ENCODE measurements around the gene RAP1GAP.
"Not testable (repeated sequence)": the region's sequence is repeated elsewhere in the genome, so short reads cannot be mapped to it uniquely, and the experiment has no call there.

The RAP1GAP gene

DNA sequence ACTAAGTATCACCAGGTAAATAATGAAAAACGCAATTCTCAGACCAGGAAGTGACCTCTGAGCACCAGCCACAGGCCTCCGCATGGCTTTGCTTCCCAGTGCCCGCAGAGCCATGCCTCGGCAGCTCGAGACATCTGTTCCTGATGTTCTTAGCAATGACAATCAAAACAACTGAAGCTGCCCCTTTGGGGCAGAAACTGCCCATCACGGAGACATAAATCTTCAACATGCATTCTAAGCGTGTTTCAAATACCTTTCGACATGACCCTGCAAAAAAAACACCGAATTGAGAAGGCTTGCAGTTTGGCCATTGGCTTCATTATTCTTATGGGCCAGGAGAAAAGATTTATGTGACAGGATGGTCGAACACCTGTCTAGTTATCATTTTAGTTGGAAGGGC lies 5.8 kb upstream of the RAP1GAP start:
- no peak for DNase-seq

DNA sequence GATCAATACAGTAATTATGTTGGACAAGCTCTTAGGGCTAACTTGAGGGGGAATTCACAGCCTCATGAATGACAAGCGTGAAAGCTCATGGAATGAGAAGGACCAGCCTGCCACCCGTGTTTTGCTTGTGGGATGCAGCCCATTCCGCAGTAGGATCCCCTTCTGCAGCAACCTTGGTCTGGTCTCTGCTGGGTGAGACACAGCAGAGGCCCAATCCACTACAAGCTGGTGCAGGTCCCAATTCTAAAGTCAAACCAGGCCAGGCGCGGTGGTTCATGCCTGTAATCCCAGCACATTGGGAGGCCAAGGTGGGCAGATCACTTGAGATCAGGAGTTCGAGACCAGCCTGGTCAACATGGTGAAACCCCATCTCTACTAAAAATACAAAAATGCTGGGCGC lies 4.7 kb upstream of the RAP1GAP start:
- not testable (repeated sequence) for DNase-seq

DNA sequence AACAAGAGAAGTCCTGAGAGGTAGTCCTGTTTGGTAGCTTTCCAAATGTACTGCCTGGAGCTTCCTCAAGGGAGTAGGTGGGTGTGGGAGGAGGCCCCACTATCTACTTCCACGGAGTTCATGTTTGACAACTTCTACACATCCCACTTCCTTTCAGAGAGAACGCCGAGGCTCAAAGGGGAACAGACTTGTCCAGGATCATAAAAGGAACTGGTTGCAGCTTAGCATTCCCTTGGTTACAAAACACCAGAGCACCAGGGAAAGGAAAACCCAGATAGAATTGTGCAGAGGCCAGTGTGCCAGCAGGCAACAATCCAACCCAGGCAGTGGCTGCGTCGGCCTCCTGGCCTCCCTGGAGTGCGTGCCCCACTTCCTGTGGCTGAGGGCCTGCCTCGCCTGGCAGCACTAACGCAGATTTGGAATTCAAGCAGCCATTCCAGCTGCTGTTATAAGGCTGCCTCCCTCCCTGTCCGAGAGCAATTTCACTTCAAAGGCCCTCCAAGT lies 4.2 kb upstream of the RAP1GAP start:
- DNase-seq: no peak

- DNase-seq: no peak
These were observed 3.5 kb upstream of the RAP1GAP start for GRCh38 chr1:21672478-21673276.

GRCh38 chr1:21671915-21672314 lies 2.8 kb upstream of the RAP1GAP start:
- no peak for DNase-seq

DNA sequence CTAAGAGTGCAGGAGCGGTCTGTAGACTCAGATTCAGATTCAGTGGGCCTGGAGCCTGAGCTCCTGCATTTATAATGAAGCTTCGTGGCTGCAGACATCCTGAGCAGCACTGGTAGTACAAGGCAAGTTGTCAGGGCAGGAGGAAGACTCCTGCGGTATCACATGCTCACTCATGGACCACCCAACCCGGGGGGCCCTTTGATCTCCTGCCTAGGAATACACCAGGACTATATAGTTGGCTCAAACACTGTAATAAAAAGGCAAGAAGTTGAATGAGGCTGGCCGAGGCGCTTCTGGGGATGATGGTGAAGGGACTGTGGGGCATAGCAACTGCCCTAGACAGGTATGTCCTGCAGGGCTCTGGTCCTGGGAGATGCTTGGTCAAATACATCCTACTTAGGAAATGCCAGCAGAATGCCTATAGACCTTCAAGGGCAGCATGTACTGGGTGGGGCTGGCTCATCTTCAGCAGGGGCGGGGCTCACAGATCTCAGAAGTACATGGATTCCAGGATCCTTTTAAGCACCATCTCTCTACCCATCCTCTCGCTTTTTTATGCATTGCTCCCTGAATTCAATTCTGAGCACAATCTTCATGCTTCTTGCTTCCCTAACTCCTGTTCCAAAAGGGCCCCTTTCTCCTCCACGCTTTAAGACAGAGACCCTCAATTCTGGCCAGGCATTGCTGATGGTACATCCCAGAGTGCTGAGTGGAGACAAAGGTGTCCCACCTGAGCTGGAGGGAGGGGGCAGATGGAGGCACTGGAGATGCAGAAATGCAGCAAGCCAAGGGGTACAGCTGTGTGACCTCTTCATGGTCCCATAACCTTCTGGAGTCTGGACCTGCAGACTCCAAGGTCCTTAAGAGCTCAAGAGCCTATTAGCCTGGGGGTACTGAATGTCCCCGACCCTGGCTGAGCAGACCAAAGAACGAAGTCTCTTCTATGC lies 2.1 kb upstream of the RAP1GAP start:
- DNase-seq: no peak

DNA sequence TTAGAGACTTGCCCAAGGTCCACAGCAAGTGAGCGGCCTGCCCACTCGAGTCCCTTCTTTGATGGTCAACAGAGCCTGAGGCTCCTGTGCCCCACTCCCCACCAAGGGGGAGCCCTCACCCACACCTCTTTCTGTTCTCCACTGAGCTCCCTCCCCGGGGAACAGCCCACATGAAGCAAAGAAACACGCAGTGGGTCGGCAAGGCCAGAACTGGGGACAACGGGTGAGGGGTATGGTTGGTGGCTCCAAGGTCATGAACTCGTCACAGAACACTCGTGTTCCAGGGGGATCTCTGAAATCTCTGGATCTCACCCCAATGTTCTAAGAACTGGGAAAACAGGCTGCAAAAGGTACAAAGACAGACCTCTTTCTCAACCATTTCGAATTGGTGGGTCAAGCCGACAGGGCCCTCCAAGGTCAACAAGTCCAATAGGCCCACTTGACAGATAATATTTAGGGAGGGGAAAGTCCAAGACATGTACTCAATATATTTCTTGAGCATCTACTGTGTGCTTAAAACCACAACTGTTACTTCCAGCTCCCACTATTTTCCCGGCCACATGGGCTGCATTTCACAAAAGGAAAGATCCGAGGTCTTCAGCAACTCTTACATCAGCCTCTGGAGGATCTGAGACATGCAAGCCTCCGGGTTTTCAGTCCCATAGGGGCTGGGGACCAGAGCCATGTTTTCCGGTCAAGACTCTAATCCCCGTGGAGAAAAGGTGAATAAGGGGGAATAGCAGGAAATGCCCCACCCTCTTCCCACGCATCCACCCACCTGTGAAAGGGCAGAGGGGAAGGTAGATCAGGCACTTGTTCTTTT lies 1.1 kb upstream of the RAP1GAP start:
- DNase-seq: no peak

GRCh38 chr1:21668951-21669257 lies 253 bp downstream of the RAP1GAP start:
- no peak for DNase-seq

DNA sequence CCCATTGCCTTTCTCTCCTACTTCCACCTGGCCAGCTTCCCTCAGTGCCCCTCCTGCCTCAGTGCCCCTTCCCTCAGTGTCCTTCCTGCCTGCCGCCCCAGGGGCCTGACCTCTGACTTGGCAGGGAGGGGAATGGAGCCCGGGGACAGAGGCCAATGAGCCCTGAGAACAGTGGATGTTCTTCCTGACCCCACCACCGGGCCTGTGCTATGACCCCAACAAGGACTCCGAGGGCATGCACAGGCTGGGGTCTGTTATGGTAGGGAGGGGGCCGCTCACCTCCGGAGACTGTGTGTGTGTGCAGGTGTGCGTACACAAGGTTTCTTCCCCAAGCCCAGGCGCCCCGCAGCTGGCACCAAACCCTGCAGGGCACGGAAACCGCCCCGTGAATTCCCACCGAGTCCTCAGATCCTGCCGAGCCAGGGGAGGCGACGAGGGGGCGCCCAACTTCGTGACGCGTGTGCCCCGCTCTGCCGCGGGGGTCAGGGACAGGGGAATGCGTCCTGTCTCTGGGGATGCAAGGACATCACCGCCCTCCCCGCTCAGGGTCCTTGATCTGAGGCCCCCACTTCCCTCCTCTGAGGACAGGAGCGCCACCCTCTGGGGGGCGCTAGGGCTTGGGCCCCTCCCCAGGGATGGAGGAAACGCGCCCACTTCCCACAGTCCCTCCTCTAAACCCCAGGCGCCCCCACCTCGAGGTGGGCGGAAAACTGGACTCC lies 766 bp downstream of the RAP1GAP start:
- DNase-seq: no peak

- no peak for DNase-seq
These were observed 1.6 kb downstream of the RAP1GAP start for GRCh38 chr1:21667348-21668231.

DNA sequence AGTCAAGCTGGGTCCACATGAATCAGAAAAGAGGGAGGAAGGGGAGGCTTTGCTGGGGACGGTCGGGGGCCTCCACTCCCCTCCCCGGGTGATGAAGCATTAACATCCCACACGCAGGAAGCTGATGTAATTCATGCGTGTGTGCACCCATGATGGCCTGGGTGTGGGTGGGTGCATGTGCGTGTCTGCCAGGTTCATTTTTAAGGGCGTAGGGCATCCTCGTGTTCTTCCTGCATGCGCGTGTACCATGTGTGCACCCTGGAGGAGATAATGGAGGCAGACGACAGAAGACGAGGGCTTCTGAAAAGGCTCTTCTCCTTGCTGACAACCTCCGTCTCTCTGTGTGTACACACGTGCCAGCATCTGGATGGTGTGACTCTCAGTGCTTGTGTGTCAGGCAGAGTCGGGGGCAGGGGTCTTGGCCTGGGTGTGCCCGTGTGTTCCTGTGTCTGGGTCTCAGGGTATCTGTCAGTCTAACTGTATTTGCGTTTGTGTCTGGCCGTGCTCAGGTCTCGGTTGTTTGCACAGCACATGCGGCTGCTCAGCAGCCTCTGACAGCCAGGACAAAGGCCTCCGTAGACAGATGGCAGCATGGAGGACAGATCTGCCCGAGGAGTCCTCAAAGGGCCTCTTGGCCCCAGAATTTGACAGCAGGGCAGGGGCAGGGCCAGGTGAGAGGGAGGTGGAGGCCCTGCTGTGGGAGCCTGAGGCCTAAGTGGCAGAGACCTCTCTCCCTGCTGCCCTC lies 2.4 kb downstream of the RAP1GAP start:
- peak; percentile 8 for DNase-seq

DNA sequence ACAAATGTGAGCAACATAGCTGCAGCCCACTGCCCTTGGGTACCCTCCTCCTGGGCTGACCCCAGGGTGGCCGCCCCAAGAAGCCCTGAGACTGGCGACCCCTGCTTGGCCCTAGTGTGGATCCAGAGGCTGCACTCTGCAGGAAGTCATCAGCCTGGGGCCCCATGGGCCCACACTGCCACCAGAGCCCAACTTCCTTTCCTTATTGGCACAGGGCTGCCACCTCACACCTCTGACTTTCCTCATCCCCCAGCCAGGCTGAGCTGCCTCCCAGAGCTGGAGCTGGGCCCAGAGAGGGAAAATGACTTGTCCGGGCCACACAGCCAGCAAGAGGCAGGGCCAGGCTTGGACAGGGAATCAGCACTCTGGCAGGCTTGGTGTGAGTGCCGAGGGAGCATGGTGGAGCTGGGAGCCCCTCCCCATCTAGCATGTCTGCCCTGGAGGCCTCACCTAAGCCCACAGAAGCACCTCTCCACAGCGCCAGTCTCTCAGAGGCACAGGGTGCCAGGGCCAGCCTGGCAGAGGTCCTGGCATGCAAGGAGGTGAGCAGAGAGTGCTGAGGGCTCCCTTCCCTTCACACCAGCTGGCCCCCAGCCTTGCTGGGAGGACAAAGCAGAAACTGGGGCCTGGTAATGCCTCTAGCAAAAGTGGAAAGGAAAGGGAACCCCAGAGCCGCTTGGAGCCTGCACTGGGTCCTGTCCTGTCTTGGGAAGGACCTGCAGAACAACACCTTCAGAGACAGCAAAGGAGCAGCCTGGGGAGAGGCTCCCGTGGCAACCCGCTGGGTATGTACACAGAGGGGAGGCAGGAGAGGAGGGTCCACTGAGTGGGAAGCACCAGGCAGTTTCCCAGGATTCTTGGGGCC lies 3.2 kb downstream of the RAP1GAP start:
- no peak for DNase-seq

DNA sequence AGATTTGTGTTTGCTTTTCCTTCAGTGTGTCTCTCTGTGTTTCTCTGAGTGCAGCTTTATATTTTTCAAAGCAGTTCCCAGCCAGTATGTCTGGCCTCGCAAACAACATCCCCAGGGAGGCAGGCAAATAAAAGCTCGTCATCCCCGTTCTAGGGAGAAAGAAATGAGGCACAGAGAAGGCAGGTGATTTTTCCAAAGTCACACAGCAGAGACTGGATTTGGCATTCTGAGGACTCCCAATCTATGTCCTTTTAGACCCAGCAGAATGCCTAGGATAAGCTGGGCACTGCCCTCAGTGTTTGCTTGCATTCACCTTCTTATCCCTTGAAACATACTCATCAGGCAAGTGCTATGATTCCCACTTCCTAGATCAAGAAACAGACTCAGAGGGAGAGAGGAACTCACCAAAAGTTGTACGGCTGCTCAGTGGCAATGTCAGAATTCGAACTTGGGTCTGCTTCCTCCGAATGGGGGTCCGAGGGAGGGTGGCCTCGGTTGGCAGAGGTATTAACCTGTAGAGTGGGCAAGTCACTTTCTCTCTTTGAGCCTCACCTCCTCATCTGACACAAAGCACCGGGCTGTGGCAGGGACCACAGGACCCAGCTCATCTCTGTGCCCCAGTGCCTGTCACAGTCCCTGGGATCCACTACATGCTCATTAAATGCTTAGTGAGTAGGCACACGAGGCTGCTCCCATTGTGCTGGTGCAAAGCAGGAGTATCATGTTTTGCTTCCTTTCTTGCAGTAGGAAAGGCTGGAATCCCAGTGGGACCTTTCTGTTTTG lies 4.2 kb downstream of the RAP1GAP start:
- no peak for DNase-seq

- no peak for DNase-seq
These were observed 5.0 kb downstream of the RAP1GAP start for GRCh38 chr1:21663951-21664805.

GRCh38 chr1:21663248-21663950 lies 5.8 kb downstream of the RAP1GAP start:
- no peak for DNase-seq

DNA sequence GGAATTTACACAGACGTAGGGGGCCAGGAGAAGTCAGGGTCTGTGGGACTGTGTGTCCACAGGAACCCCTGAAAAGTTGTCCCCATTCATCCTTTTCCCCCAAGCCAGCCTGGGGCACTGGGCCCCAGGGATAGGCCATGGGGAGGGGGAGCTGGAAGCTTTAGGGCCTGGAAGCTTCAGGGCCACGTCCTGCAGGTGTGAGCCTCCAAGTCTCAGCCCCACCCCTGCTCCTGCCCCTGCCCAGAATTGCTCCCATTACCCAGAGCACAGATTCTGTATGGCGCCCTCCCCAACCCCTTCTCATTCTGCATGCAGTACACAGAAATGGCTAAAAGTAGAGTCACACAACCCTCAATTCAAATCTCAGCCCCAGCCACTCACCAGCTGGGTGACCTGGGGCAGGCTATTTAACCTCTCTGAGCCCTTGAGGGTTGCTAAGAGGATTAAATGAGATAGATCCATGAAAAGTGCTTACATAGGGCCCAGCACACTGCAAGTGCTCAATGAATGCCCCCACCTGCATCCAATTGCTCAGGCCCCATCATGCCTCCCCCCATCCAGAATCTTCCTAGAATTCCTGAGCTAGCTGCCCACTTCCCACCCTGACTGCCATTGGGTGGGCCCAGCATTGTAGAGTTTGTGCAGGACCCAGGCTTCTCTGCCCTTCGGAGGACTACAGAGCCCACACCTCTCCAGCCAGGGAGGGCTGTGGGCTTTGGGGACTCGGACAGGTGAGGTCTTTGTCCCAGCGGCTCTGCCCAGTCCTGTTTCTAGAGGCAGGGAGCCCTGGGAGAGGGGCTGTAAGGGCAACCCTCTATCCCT lies 6.5 kb downstream of the RAP1GAP start:
- no peak for DNase-seq
